Tongue (tissue), 2 donors: ENCODE data around the gene MRPL12. TPM values are rescaled to one million over a fixed set of nuclear protein-coding genes. Genes with fewer than 3 reads are reported as not detected.

Source experiments
- DNase-seq: peaks from one replicate; pipeline ENCODE4 v3.0.0-alpha.2; 2015
- total RNA-seq: library from RNA; depleted of rRNA; stranded (reverse); fragments of >200 nt; gene quantifications from one replicate; pipeline ENCODE4 v1.2.3, GENCODE V29; 2014

MRPL12 gene
- total RNA-seq, 1 donor from 2014 or later, result 12.2 TPM

DNA sequence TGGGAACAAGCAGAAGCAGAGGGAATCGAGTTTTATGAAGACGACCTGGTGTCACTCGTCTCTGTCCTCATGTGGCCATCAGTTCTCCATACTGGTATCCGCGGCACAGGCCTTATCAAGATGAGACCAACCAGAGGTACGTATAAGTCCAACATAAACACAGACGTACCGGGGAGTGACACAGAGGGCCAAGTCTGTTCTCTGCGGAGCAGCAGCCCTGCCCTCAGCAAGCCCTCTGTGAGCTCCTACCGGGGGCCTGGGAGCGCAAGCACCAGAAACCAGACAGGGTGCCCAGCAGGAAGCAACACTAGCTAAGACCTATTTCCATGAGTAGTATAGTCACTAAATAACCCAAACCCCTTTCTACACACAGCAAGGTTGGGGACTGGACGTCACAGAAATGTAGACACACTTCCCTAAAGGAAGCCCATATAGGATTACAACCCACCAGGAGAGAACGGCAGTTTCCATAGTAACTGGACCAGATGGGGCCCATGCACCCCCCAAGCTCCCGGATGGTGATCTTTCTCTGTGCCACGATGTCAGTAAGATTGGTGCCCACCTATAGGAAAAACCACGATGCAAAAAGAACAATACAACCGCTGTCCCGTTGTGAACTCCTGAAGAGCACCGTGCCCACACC, 20.5 kb upstream of the MRPL12 start:
- DNase-seq, result no peak

DNA sequence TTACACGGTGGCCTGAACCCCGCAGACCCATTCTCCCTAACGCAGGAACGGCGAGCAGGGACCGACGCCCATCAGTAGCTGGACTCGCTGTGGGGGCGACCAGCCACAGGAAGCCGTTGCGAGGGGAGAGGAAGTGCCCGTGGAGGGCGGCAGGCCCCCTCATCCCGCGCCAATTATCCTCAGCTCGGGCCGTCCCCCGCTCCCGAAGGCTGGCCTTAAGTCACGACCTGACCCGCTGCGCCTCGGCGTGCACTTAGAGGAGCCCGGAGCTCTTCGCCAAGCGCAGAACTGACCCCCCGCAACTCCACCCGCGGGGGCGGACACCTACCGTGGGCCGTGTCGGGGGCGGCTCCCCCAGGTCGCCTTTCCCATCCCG, 20.0 kb upstream of the MRPL12 start:
- peak; percentile 28 for DNase-seq

DNA sequence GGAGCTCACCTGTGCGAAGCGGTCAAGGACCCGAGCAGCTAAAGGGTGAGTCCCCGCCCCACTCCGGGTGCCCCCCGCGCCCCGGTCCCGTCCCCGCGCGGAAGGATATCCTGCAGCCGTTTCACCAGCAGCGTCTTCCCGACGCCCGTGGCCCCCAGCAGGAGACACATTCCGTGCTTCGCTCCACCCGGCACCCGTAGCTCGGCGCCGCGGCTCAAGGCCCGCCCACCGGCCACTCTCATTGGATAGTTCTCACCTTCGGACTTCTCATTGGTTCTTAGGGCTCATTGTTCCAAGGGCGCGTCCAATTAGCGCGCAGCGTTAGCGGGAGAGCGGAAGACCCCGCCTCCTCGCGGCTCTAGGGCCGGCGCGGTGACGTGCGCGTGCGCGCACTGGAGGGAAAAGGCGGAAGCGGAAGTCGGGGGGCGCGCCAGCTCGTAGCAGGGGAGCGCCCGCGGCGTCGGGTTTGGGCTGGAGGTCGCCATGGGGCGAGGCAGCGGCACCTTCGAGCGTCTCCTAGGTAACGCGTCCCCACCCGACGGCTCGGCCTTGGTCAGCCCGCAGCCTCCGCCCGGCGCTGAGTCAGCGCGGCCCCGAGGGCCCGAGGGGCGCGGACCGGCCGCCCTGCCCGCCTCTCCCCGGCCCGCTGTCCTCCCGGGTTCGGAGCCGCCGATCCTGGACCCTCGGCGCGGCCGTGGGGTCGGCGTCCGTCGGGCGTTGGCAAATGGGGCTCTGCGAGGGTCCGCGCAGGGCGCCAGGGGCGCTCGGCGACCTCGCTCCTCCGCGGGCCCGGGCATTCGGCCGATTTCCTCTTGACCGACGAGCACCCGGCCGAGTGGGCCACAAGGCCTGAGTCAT, 19.4 kb upstream of the MRPL12 start, which contains the start of the genes ARL16 and HGS:
Gene ARL16, minus strand, starts transcription at position 214 of the 858 bp plus-strand sequence. Its CDS starts 44 bp downstream, at position 170.
Gene HGS, plus strand, starts transcription at position 428 of the 858 bp plus-strand sequence. Its CDS starts 56 bp downstream, at position 484.
- peak; percentile 99 for DNase-seq

DNA sequence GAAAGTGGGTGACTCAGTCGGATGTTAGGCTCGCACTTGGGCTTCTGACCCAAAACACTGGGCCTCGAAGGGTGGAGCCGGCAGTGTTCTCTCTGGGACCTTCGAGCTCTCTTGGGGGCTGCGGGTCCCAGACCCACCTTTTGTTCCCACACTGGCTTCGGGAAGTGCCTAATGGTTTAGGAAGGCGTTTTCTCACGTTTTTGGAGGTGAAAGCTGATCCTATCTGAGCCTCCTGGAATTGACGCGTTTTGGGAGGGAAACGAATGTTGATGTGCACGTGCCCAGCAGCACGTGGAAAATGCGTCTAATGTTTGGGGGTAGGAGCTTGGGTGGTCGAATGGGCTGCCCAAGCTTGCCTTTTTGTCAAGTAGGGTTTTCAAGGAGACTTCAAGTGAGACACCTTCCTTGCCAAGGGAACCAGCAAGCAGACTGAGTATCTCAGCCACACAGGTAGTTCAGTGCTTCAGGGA, 18.7 kb upstream of the MRPL12 start:
- DNase-seq, result no peak

- DNase-seq, result no peak
Measured at GRCh38 chr17:81685108-81685507, 18.1 kb upstream of the MRPL12 start.

- DNase-seq, result no peak
Measured at GRCh38 chr17:81686614-81687013, 16.6 kb upstream of the MRPL12 start.

DNA sequence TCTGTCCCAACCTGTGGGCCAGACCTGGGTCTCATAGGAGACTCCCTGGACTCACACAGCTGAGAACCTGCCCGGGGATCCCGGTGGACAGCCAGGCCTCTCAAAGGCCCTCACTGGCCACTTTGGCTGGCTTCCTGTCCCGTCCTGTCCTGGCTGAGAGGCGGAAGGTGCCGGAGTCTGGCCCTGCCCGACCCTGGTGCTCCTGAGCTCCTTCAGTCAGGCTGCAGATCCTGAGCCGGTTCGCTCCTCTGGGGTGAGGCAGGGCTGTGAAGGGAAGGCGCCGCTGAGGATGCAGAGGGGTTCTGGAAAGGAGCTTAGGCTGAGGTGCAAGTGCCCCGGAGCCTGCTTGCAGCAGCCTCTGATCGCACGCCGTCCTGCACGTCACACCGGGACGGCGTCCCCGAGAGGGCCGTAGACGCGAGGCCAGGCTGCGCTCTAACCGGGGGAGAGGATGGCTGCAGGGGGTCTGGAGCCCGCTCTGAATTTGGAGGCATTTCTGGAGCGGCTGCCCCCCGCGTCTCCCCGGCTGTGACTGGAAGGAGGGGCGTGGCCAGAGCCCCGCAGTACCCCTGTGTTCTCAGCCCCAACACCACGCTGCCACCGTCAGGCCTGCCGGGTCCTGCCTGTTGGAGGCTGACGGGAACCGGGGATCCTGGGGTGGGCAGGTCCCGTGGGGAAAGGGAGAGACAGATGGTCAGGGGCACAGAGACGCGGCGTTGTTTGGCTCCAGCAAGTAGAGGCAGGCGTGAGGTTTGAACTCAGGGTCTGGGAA, 15.2 kb upstream of the MRPL12 start:
- DNase-seq, result no peak

- DNase-seq, result no peak
Measured at GRCh38 chr17:81688616-81689015, 14.6 kb upstream of the MRPL12 start.

- no peak for DNase-seq
Measured at GRCh38 chr17:81690066-81690465, 13.1 kb upstream of the MRPL12 start.

- no peak for DNase-seq
Measured at GRCh38 chr17:81690549-81690948, 12.6 kb upstream of the MRPL12 start.

- no peak for DNase-seq
Measured at GRCh38 chr17:81691196-81691595, 12.0 kb upstream of the MRPL12 start.

GRCh38 chr17:81691608-81692007, 11.6 kb upstream of the MRPL12 start:
- DNase-seq, result no peak

GRCh38 chr17:81693509-81694210, 9.5 kb upstream of the MRPL12 start:
- no peak for DNase-seq

DNA sequence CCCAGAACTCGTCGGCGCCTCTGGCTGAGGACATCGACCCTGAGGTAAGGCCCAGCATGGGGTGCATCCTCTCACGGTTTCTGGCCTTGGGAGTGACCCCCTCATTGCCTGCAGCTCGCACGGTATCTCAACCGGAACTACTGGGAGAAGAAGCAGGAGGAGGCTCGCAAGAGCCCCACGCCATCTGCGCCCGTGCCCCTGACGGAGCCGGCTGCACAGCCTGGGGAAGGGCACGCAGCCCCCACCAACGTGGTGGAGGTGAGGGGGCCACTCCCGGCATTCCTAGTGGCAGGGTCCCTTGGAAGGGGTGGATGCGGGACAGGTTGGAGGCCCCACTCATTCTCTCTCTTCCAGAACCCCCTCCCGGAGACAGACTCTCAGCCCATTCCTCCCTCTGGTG, 8.4 kb upstream of the MRPL12 start:
- DNase-seq, result no peak

DNA sequence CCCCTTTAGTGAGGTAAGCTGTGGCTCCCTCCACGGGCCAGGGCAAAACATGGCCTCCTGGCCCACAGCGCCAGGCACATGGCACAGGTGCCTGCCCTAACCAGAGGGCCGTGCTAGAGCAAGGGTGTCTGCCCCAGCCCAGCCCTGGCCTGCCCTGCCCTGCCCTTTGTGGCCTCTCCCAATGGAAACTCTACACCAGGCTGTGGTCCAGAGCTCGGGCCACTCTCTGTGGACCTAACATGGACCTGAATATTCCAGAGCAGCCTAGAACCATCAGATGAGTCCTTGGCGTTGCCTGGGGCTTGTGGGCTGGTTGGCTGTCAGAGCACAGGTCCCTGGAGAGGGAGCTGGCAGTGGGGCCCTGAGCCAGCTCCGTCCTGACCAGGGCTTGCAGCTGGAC, 8.0 kb upstream of the MRPL12 start:
- no peak for DNase-seq

DNA sequence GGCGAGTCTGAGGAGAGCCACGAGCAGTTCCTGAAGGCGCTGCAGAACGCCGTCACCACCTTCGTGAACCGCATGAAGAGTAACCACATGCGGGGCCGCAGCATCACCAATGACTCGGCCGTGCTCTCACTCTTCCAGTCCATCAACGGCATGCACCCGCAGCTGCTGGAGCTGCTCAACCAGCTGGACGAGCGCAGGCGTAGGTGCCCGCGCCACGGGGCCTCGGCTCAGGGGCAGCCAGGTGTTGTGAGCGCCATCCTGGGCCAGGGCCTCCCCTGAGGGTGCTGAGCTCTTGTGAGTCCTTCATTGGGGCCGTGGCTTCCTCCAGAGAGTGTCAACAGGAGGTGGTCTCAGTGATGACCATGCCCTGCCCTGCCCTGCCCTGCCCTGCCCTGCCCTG, 7.4 kb upstream of the MRPL12 start:
- no peak for DNase-seq

- no peak for DNase-seq
Measured at GRCh38 chr17:81696218-81696941, 6.8 kb upstream of the MRPL12 start.

DNA sequence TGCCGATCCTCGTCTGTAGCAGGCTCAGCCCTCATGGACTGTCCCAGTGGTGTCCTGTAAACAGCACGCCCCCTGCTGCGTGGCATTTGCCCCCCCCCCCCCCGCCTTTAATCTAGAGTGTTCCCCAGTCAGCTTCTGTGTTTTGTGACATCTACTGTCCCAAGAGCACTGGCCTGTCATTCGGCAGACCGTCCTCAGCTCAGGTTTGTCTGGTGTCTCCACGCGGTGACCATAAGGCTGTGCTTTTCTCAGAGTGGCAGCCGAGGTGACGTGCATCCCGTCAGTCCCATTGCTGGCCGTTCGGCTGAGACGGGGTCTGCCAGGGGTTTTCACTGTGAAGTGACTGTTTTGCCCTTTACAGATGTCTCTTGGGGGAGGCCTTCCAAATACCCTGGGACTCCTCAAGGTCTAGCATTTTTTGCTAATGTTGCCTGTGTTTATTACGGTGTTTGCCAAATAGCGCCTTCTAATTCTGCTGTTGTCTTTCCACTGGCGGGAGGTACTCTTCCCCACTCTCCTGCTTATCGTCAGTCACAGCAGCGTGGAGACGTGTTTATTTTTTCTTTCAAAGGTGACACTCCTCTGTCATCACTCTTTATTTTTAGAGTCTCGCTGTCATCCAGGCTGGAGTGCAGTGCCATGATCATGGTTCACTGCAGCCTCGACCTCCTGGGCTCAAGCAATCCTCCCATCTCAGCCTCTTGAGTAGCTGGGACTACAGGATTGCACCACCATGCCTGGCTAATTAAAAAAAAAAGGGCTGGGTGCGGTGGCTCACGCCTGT, 5.7 kb upstream of the MRPL12 start:
- no peak for DNase-seq

DNA sequence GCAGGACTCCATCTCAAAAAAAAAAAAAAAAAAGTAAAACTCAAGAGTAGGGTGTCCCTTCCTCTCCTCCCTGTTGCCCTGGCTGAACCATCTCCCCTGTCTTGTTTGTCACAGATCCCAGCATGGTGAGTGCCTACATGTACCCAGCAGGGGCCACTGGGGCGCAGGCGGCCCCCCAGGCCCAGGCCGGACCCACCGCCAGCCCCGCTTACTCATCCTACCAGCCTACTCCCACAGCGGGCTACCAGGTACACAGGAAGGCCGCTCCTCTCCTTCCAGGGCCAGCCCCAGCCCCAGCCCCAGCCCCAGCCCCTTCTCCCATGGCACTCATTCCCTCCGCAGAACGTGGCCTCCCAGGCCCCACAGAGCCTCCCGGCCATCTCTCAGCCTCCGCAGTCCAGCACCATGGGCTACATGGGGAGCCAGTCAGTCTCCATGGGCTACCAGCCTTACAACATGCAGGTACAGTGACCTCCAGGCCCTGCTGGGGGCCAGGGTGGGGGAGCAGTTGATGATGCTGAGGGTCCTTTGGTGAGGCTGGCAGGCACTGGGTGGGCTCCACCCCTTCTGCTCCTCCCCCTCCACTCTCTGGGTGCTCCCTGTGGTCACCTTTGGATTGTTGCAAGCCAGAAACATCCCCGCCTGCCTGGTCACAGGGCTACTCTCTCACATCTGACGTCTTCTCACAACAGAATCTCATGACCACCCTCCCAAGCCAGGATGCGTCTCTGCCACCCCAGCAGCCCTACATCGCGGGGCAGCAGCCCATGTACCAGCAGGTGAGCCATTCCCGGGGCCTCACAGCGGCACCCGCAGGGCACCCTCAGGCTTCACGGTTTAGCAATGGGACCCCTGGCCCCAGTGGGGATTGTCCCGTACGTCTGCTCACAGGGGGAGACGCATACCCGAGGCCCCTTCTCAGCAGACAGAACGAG, 2.5 kb upstream of the MRPL12 start:
- DNase-seq, result no peak
